OCI-LY7 (cell line): ENCODE results near the gene ANKK1. TPM values are rescaled to one million over a fixed set of nuclear protein-coding genes. Genes with fewer than 3 reads are reported as not detected.

ENCODE experiments used
- BruUV-seq: library from RNA; stranded (reverse); fragments of 400-500 nt; replicated peaks from 2 replicates; lab custom pipeline; 2021; lab: Mats Ljungman, UMichigan
- CTCF ChIA-PET: fragments of 300-600 bp; sonication (Branson Sonifier 250); formaldehyde crosslinking; loops from one replicate; lab custom pipeline; 2022; ENCODE audit warnings: antibody characterized with exemption; ENCODE audit not compliant: unreplicated experiment; lab: Charles Lee
- POLR2A ChIA-PET: fragments of 300-600 bp; sonication (Branson Sonifier 250); formaldehyde crosslinking; loops from one replicate; lab custom pipeline; 2022; ENCODE audit warnings: antibody characterized with exemption; lab: Charles Lee
- DNase-seq: peaks from one replicate; pipeline ENCODE4 v3.0.0-alpha.2; 2015; ENCODE audit warnings: low spot score
- H2AFZ ChIP-seq: fragments of 200-600 bp; sonication (generic), shearing (Covaris generic); 2 replicates; pipeline ENCODE4 v1.6.1; 2014; ENCODE audit warnings: mild to moderate bottlenecking, antibody characterized with exemption, low read length, moderate library complexity
- H3K27ac ChIP-seq: fragments of 200-600 bp; sonication (generic); 2 replicates; pipeline ENCODE4 v1.5.1; 2014; ENCODE audit warnings: mixed run types, low read depth, mild to moderate bottlenecking, moderate library complexity, low read length, inconsistent platforms; ENCODE audit not compliant: poor library complexity, severe bottlenecking
- H3K36me3 ChIP-seq: fragments of 200-600 bp; sonication (generic); 2 replicates; pipeline ENCODE4 v1.6.1; 2014; ENCODE audit warnings: mild to moderate bottlenecking, antibody characterized with exemption, low read length, moderate library complexity, mixed read lengths; ENCODE audit not compliant: insufficient read depth
- H3K4me1 ChIP-seq: fragments of 200-600 bp; sonication (generic); 2 replicates; pipeline ENCODE4 v1.5.1; 2014; ENCODE audit warnings: mild to moderate bottlenecking, low read length; ENCODE audit not compliant: insufficient read depth, poor library complexity, severe bottlenecking
- H3K4me2 ChIP-seq: fragments of 200-600 bp; sonication (generic); 2 replicates; pipeline ENCODE4 v1.6.1; 2014; ENCODE audit warnings: mild to moderate bottlenecking, low read length
- H3K4me3 ChIP-seq: fragments of 200-600 bp; sonication (generic); 2 replicates; pipeline ENCODE4 v1.5.1; 2014; ENCODE audit warnings: mild to moderate bottlenecking, low read depth, low read length; ENCODE audit not compliant: poor library complexity, severe bottlenecking
- H3K79me2 ChIP-seq: fragments of 200-600 bp; sonication (generic); 2 replicates; pipeline ENCODE4 v1.6.1; 2016; ENCODE audit warnings: low read depth, mild to moderate bottlenecking, low read length, moderate library complexity, mixed read lengths; ENCODE audit not compliant: insufficient read depth
- H3K9me2 ChIP-seq: fragments of 200-600 bp; sonication (generic); 2 replicates; pipeline ENCODE4 v1.6.1; 2016; ENCODE audit warnings: mild to moderate bottlenecking, low read length, mixed read lengths; ENCODE audit not compliant: insufficient read depth
- H3K9me3 ChIP-seq: fragments of 200-600 bp; sonication (generic); 2 replicates; pipeline ENCODE4 v1.6.1; 2014; ENCODE audit warnings: mild to moderate bottlenecking, mixed run types, low read length, mixed read lengths
- H4K20me1 ChIP-seq: fragments of 200-600 bp; sonication (generic); 2 replicates; pipeline ENCODE4 v1.6.1; 2014; ENCODE audit warnings: mild to moderate bottlenecking, antibody characterized with exemption, low read length, moderate library complexity, mixed read lengths; ENCODE audit not compliant: insufficient read depth
- CTCF ChIP-seq: fragments of 200-600 bp; sonication (generic); conservative IDR thresholded peaks from 2 replicates; pipeline ENCODE4 v1.5.1; 2014; ENCODE audit warnings: mild to moderate bottlenecking, antibody characterized with exemption, low read length, moderate library complexity, mixed read lengths
- EZH2phosphoT487 ChIP-seq: fragments of 200-600 bp; sonication (generic); IDR thresholded peaks from 2 replicates; pipeline ENCODE4 v1.6.1; 2018; ENCODE audit warnings: low read depth, borderline replicate concordance, mild to moderate bottlenecking, mixed run types, antibody characterized with exemption, low read length, moderate library complexity, mixed read lengths
- intact Hi-C: fragments of 100-400 bp; cut with micrococcal nuclease; formaldehyde crosslinking; loops from one replicate; pipeline ENCODE4 v1.10.0; 2022; ENCODE audit not compliant: unreplicated experiment
- total RNA-seq, 2 experiments: library from RNA; depleted of rRNA in 1 of 2; stranded (reverse); fragments of >200 nt in 1 of 2; shearing (Covaris generic) in 1 of 2; gene quantifications; 2 replicates each; pipeline ENCODE4 v1.2.3, GENCODE V29; 2014 to 2022

Gene ANKK1
- total RNA-seq, 2 experiments from 2014 or later, result not detected

DNA sequence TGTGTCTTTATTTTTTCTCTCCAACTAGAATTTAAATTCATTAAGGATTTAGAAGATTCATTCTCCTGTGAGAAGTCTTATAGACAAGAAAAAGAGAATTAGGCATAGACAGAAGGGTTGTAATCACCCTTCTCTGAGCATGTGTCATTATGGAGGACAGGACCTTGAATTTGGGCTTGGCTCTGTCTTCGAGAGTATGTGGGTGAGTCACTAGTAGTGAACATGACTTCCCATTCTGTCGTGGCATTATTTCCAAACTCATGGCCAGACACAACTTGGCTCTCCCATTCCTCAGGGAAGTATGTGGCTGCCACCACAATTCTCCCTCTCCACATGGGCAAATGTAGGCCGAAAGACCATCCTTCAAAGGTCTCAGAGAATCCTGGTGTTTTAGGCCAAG lies 14.3 kb upstream of the ANKK1 start:
- H3K9me2 ChIP-seq, result no peaks in the 10 kb centered on the region
- BruUV-seq, result no TSS peak
- no peaks in the 10 kb centered on the region for H3K9me3 ChIP-seq
- no peak overlapping the region for H3K27ac ChIP-seq
- DNase-seq, result no peak
- no peaks in the 10 kb centered on the region for H4K20me1 ChIP-seq
- ChIA-PET CTCF (no interaction called here), POLR2A (no interaction called here)
- intact Hi-C loops, result no loop called here
- H3K36me3 ChIP-seq, result no peaks in the 10 kb centered on the region
- H3K4me2 ChIP-seq, result no peak overlapping the region
- no peak for TF ChIP-seq EZH2phosphoT487
- no peak for TF ChIP-seq CTCF
- H3K4me3 ChIP-seq, result no peak overlapping the region
- H3K4me1 ChIP-seq, result no peaks in the 10 kb centered on the region
- no peaks in the 10 kb centered on the region for H3K79me2 ChIP-seq
- no peak overlapping the region for H2AFZ ChIP-seq

- ChIA-PET POLR2A (no interaction called here), CTCF (no interaction called here)
- Histone ChIP-seq H3K4me2 (no peak overlapping the region), H4K20me1 (no peaks in the 10 kb centered on the region), H3K9me3 (no peaks in the 10 kb centered on the region), H3K4me3 (no peak overlapping the region), H3K9me2 (no peaks in the 10 kb centered on the region), H3K36me3 (no peaks in the 10 kb centered on the region), H2AFZ (no peak overlapping the region), H3K4me1 (no peaks in the 10 kb centered on the region), H3K79me2 (no peaks in the 10 kb centered on the region), H3K27ac (no peak overlapping the region)
- no peak for DNase-seq
- TF ChIP-seq EZH2phosphoT487 (no peak), CTCF (no peak)
- no TSS peak for BruUV-seq
- intact Hi-C loops, result no loop called here
Observed at GRCh38 chr11:113373981-113374560, 13.5 kb upstream of the ANKK1 start.

GRCh38 chr11:113375402-113375801 lies 12.2 kb upstream of the ANKK1 start:
- BruUV-seq, result no TSS peak
- H3K27ac ChIP-seq, result no peak overlapping the region
- intact Hi-C loops, result no loop called here
- ChIA-PET CTCF (no interaction called here), POLR2A (no interaction called here)
- H3K4me3 ChIP-seq, result no peak overlapping the region
- no peak overlapping the region for H2AFZ ChIP-seq
- no peaks in the 10 kb centered on the region for H4K20me1 ChIP-seq
- TF ChIP-seq EZH2phosphoT487 (no peak), CTCF (no peak)
- no peak overlapping the region for H3K4me2 ChIP-seq
- no peak for DNase-seq
- no peaks in the 10 kb centered on the region for H3K9me3 ChIP-seq
- no peaks in the 10 kb centered on the region for H3K79me2 ChIP-seq
- no peaks in the 10 kb centered on the region for H3K9me2 ChIP-seq
- H3K4me1 ChIP-seq, result no peaks in the 10 kb centered on the region
- H3K36me3 ChIP-seq, result no peaks in the 10 kb centered on the region
